GM19395 (cell line): Measurements from ENCODE around the gene GNA15.

ENCODE experiments used
- ATAC-seq: cut with Tn5 transposase; IDR thresholded peaks from one replicate; pipeline ENCODE4 v1.9.1; 2021; ENCODE audit warnings: mild to moderate bottlenecking, moderate library complexity; ENCODE audit not compliant: unreplicated experiment

Gene GNA15

GRCh38 chr19:3119693-3120380 is 16.0 kb upstream of the GNA15 start:
- no peak for ATAC-seq

DNA sequence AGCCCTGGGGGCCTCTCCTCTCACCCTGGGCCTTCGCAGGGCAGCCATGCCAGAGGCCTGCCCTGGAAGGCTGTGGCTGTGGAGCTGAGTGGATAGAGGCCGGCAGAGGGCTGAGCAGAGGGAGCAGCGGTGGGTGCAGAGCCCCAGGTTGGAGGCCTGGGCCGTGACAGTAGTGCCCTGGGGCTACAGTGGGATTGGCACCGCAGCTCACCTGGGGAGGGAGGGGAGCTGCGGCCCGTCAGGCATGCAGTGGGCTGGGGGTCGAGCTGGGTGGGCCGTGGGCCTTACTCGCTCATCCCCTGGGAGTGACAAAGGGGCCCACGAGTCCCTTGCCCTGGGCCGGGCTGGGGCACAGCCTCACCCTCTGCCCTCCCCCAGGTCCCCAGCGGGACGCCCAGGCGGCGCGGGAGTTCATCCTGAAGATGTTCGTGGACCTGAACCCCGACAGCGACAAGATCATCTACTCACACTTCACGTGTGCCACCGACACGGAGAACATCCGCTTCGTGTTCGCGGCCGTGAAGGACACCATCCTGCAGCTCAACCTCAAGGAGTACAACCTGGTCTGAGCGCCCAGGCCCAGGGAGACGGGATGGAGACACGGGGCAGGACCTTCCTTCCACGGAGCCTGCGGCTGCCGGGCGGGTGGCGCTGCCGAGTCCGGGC is 15.1 kb upstream of the GNA15 start:
- no peak for ATAC-seq

- no peak for ATAC-seq
Measured at GRCh38 chr19:3121396-3121795, 14.4 kb upstream of the GNA15 start.

- no peak for ATAC-seq
Measured at GRCh38 chr19:3121821-3122511, 13.9 kb upstream of the GNA15 start.

DNA sequence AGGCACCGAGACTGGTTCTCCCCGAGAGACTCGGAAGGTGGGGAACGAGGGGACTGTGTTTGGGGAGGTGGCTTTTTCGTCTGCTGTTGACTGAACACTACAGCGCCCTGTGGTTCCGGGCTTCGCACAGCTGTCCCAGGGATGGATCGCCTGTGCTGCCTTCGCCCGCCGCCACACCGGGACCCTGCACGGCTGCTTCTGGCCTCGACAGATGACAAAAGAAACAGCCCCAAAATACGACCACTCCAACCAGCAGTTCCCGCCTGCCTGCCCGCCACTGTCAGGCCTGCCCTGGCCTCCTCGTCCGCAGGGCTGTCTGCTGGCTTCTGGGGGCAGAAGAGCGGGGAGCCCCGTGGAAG is 13.3 kb upstream of the GNA15 start:
- no peak for ATAC-seq

DNA sequence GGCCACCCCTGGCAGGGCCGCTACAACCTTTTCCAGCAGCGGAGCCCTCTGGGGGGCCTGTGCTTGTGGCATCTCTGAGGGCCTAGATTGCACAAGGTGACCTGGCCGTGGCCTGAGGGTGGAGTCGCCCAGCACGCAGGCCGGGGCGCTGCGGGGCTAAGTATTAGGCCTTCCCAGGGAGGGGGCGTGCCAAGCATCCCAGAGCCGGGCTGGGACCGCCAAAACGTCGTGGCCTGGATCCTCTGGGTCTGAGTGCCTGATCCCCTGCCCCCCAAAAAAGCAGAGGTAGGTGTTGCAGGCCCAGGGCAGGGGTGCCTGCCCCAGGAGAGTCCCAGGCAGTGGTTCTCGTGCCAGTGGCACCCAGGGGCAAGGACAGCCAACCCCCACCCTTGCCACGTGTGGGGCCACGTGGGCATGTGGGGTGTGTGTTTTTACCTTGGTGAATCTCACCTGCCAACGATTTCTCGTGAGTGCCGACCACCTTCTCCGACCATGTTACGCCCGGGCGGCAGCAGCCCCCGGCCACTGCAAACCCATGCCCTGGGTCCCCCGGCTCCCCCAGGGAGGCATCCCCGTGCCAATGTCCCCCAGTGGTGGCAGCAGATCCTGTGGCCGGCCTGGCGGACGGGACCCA is 12.6 kb upstream of the GNA15 start:
- ATAC-seq = no peak

GRCh38 chr19:3123956-3124355 is 11.9 kb upstream of the GNA15 start:
- no peak for ATAC-seq

GRCh38 chr19:3124630-3125029 is 11.2 kb upstream of the GNA15 start:
- ATAC-seq = no peak

GRCh38 chr19:3125900-3126524 is 9.8 kb upstream of the GNA15 start:
- ATAC-seq = no peak

GRCh38 chr19:3129112-3129511 is 6.7 kb upstream of the GNA15 start:
- ATAC-seq = no peak

GRCh38 chr19:3131168-3131567 is 4.7 kb upstream of the GNA15 start:
- no peak for ATAC-seq

GRCh38 chr19:3132971-3133792 is 2.7 kb upstream of the GNA15 start:
- ATAC-seq = no peak

DNA sequence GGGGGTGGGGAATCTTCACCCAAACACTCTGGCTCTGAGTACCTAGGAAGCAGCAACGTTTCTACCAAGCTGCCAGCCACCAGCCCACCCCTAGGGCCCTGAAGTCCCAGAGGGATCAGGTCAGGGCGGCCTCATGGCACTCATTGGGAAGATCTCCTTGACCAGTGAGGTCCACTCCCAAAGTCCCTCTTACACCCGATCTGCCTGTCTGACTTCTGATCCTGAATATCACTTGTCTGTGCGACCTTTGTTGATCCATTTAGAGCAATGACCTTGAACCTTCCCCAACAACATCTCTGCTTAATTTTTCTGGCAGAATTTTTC is 2.1 kb upstream of the GNA15 start:
- no peak for ATAC-seq

- ATAC-seq = no peak
Measured at GRCh38 chr19:3136684-3137055, 837 bp downstream of the GNA15 start.

GRCh38 chr19:3137119-3137518 is 1.3 kb downstream of the GNA15 start:
- no peak for ATAC-seq

DNA sequence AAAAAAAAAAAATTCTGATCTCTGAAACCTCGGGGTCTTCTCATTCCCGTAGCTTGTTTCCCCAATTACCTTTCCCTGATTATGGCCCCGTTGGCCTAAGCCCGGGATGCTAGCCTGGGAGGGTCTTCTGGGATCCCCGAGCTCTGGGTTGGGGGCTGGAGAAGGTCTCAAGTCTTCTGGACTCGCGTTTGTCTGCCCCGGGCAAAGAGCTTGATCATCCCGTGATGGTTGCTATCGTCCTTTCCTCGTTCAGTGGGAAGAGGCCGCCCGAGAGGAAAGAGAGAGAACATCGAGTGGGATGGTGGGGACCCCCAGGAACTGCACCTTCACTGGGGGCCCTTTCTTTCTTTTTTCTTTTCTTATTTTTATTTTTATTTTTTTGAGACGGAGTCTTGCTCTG is 2.4 kb downstream of the GNA15 start:
- ATAC-seq = no peak

DNA sequence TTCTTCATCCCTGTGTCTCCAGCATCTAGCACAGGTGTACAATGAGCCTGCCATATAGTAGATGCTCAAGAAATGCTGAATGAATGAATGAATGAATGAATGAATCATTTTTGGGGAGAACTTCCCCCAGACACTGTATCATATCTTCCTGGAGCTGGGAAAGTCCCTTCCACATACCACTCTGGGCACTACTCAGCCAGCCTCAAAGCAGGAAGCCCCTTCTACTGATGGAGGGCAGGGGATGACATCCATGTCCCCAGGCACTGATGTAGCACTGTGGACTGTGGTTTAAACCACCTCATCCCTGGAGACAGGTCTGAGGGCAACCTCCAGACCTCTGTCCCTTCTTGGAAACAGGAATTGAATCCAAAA is 4.8 kb downstream of the GNA15 start:
- no peak for ATAC-seq

- no peak for ATAC-seq
Measured at GRCh38 chr19:3142292-3142670, 6.4 kb downstream of the GNA15 start.

GRCh38 chr19:3142781-3143337 is 7.0 kb downstream of the GNA15 start:
- ATAC-seq = no peak

DNA sequence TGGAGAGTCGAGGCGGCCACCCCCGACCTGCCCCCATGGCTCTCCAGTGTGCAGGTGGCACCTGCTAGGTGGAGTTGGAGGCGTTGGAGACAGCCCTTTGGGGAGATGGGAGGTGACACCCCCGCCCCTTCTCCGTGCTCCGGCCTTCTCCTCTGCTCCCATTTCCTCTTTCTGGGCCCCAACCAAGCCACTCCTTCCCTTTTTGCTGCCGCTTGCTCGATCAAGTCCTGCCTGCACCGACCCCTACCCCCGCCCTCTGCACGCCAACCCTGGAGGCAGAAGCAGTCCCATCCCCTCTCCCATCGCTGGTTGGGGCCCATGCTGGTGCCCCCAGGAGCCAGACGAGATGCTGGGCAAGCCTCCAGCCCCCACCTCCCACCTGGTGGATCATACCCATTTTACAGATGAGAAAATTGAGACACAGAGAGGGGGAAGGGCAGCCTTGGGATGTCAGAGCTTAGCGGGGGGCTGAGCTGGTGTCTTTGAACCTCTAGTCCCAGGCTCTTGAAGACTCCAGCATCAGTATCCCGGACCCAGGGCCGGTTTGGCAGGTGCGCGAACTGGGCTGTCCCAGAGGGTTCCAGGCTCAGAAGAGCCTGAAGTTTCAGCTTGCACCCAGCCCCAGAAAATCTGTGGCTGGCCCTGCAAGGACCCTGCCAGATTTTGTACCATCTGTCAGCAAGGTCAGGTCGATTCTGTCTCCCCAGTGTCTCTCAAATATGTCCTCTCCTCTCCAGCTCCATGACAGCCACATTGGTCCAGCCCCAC is 10.3 kb downstream of the GNA15 start:
- no peak for ATAC-seq
